Measurements from ENCODE around the gene GPSM1. TPM values are rescaled to one million over a fixed set of nuclear protein-coding genes. Genes with fewer than 3 reads are reported as not detected.

GPSM1 gene
- total and polyA plus RNA-seq, 9 of the 15 experiments (the other 6 are each of a cell fraction or from before 2014, with no cell fraction given) = 0.04 to 14.2 (median 3.1) TPM

DNA sequence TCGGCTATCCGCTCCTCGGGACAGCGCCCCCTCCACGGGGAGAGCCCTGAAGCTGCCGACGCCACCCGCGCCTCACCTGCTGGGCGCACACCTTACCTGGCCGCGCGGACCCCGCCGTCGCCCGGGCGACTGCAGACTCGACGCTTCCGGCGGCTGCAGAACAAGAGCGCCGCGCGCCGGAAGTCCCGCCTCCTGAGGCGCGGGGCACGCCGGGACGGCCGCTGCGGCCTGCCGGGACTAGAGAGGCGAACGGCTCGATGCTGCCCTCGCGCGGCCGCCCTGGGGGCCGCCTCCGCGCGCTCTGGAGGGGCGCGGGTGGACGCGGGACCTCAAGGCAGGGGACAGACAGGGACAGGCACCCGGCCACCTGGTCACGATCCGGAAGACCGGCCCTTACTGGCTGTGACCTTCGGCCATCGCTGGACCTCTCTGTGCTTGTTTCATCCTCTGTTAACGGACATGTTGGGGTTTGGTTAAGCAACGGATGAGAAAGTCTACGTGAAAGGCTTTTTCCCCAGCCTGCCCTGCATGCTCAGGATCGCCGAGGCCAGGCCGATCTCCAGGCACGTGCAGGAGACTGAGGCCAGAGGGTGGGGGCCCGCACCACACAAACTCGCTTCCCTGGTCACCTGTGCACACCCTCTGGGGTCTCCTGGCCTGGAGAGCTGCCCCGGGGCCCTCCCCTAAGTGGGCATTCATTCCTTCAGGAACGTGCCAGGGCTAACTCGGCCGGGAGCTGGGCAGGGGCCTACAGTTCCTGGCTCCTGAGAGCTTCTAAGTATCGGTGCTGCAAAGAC is 72.9 kb downstream of the GPSM1 start, which contains the start of gene SNAPC4 (continued):
- no peak; the same call in 1 of the 2 replicates for TF ChIP-seq TOE1 (IDR thresholded peaks at IDR 0.05; ENCODE audit: borderline replicate concordance)
- no peak for TF ChIP-seq TOE1 (CRISPR knock-in tag; IDR thresholded peaks at IDR 0.05; ENCODE audit: borderline replicate concordance, low read depth)
- TF ChIP-seq CBX8 (IDR thresholded peaks at IDR 0.05; ENCODE audit: borderline replicate concordance, extremely low read depth, low read depth, low read length, poor library complexity, severe bottlenecking) = no peak
- TF ChIP-seq NR4A1 (CRISPR knock-in tag; IDR thresholded peaks at IDR 0.05) = no peak
- TF ChIP-seq NR4A1 (tag; IDR thresholded peaks at IDR 0.05) = no peak
- TF ChIP-seq, protein P1, sequence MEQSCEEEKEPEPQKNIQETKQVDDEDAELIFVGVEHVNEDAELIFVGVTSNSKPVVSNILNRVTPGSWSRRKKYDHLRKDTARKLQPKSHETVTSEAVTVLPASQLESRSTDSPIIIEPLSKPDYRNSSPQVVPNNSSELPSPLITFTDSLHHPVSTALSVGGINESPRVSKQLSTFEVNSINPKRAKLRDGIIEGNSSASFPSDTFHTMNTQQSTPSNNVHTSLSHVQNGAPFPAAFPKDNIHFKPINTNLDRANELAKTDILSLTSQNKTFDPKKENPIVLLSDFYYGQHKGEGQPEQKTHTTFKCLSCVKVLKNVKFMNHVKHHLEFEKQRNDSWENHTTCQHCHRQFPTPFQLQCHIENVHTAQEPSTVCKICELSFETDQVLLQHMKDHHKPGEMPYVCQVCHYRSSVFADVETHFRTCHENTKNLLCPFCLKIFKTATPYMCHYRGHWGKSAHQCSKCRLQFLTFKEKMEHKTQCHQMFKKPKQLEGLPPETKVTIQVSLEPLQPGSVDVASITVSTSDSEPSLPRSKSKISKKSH (CRISPR knock-in tag; IDR thresholded peaks at IDR 0.05) = no peak
- TF ChIP-seq ZNF57 (CRISPR knock-in tag; IDR thresholded peaks at IDR 0.05) = no peak
- TF ChIP-seq, protein P2, sequence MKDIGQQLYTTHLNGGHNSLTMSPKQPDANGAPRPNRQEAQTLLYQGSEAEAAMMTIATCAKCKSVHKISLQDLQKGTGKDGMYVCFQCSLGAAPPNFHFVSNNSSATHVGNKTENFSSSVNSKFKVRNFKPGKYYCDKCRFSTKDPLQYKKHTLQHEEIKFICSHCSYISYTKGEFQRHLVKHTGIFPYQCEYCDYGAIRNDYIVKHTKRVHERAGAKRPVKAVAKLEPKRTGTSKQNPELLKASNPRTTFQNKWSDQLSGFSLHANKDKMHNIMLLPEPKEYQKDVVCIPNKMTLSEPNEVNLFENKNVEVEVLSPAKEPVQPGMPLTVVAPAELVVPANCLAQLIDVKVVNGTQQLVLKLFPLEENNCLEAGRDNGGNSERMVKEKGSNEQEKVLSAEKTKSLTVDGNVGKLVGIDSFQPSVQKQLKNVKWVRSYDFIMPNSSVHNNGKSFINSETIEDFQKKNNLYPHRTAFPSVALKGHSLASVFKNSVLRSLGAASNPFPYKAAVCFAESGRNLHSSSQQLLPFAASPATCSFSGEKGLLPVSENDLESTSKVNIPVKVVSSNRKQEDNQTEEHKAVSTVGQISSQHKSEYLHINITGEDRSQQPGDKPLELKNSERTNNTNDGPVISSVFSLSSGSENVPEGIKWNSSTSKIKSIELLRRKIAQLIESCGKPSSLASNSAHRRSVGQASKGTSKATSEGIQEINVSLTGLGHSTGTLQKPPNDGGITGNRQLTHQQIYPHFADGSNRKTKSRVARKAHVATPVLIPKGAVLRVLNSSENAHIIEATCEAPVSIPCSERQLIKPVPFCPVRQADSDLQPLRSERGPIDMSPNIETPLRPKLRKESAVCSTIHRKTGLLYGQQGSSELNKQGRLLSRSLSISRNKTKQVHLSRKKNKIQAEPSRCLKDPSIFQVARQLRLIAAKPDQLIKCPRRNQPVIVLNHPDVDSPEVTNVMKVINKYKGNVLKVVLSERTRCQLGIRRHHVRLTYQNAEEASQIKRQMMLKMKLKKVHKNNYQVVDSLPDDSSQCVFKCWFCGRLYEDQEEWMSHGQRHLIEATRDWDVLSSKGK (CRISPR knock-in tag; IDR thresholded peaks at IDR 0.05) = no peak
- TF ChIP-seq, protein P3, sequence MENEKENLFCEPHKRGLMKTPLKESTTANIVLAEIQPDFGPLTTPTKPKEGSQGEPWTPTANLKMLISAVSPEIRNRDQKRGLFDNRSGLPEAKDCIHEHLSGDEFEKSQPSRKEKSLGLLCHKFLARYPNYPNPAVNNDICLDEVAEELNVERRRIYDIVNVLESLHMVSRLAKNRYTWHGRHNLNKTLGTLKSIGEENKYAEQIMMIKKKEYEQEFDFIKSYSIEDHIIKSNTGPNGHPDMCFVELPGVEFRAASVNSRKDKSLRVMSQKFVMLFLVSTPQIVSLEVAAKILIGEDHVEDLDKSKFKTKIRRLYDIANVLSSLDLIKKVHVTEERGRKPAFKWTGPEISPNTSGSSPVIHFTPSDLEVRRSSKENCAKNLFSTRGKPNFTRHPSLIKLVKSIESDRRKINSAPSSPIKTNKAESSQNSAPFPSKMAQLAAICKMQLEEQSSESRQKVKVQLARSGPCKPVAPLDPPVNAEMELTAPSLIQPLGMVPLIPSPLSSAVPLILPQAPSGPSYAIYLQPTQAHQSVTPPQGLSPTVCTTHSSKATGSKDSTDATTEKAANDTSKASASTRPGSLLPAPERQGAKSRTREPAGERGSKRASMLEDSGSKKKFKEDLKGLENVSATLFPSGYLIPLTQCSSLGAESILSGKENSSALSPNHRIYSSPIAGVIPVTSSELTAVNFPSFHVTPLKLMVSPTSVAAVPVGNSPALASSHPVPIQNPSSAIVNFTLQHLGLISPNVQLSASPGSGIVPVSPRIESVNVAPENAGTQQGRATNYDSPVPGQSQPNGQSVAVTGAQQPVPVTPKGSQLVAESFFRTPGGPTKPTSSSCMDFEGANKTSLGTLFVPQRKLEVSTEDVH (IDR thresholded peaks at IDR 0.05; ENCODE audit: low read depth, partially characterized antibody) = no peak
- TF ChIP-seq ETV6 (IDR thresholded peaks at IDR 0.05; ENCODE audit: borderline replicate concordance in 1 of 2, low read depth in 2 of 2, low read length in 1 of 2) = no peak
- TF ChIP-seq ETV6 (CRISPR knock-in tag; IDR thresholded peaks at IDR 0.05; ENCODE audit: borderline replicate concordance) = no peak
- no peak for TF ChIP-seq SRSF3 (IDR thresholded peaks at IDR 0.05; ENCODE audit: insufficient read depth, low read length)
- no peak for TF ChIP-seq CBX2 (IDR thresholded peaks at IDR 0.05; ENCODE audit: insufficient read depth, low read length, poor library complexity, severe bottlenecking)
- TF ChIP-seq, protein P4, sequence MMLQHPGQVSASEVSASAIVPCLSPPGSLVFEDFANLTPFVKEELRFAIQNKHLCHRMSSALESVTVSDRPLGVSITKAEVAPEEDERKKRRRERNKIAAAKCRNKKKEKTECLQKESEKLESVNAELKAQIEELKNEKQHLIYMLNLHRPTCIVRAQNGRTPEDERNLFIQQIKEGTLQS (IDR thresholded peaks at IDR 0.05) = no peak
- TF ChIP-seq, protein P4 (CRISPR knock-in tag; conservative IDR thresholded peaks at IDR 0.05) = peak; percentile 76; the same call in 1 of the 2 replicates
- no peak for TF ChIP-seq RBM34 (IDR thresholded peaks at IDR 0.05; ENCODE audit: borderline replicate concordance, insufficient read depth, low read length)
- TF ChIP-seq GATAD2B (IDR thresholded peaks at IDR 0.05; ENCODE audit: borderline replicate concordance) = peak; percentile 77; the same call in 1 of the 2 replicates

All from K562 (cell line).